Duodenal mucosa (tissue), 2 donors: ENCODE data around the gene STRIP2.
"Not testable (repeated sequence)": the region's sequence is repeated elsewhere in the genome, so short reads cannot be mapped to it uniquely, and the experiment has no call there.

Experiments
- H3K27ac ChIP-seq: one replicate; pipeline ENCODE4 v1.7.0; 2013; ENCODE audit warnings: low read depth, low read length
- H3K27me3 ChIP-seq, 2 donors: one replicate each; pipeline ENCODE4 v1.7.0; 2013; ENCODE audit warnings: low read length in 2 of 2, control low read depth in 1 of 2; ENCODE audit not compliant: insufficient read depth in 2 of 2, control insufficient read depth in 1 of 2
- H3K36me3 ChIP-seq, 2 donors: one replicate each; pipeline ENCODE4 v1.7.0; 2013; ENCODE audit warnings: low read length in 2 of 2, control low read depth in 1 of 2; ENCODE audit not compliant: insufficient read depth in 2 of 2, control insufficient read depth in 1 of 2
- H3K4me1 ChIP-seq, 2 donors: one replicate each; pipeline ENCODE4 v1.7.0; 2013; ENCODE audit warnings: low read length in 2 of 2, control low read depth in 1 of 2; ENCODE audit not compliant: insufficient read depth in 2 of 2, control insufficient read depth in 1 of 2
- H3K4me3 ChIP-seq, 2 donors: one replicate each; pipeline ENCODE4 v1.7.0; 2013; ENCODE audit warnings: low read length in 2 of 2, low read depth in 1 of 2
- H3K9ac ChIP-seq, 2 donors: one replicate each; pipeline ENCODE4 v1.7.0; 2013; ENCODE audit warnings: low read length in 2 of 2, low read depth in 1 of 2
- H3K9me3 ChIP-seq, 2 donors: one replicate each; pipeline ENCODE4 v1.7.0; 2013; ENCODE audit warnings: low read length in 2 of 2, control low read depth in 1 of 2; ENCODE audit not compliant: control insufficient read depth in 1 of 2

STRIP2 gene

DNA sequence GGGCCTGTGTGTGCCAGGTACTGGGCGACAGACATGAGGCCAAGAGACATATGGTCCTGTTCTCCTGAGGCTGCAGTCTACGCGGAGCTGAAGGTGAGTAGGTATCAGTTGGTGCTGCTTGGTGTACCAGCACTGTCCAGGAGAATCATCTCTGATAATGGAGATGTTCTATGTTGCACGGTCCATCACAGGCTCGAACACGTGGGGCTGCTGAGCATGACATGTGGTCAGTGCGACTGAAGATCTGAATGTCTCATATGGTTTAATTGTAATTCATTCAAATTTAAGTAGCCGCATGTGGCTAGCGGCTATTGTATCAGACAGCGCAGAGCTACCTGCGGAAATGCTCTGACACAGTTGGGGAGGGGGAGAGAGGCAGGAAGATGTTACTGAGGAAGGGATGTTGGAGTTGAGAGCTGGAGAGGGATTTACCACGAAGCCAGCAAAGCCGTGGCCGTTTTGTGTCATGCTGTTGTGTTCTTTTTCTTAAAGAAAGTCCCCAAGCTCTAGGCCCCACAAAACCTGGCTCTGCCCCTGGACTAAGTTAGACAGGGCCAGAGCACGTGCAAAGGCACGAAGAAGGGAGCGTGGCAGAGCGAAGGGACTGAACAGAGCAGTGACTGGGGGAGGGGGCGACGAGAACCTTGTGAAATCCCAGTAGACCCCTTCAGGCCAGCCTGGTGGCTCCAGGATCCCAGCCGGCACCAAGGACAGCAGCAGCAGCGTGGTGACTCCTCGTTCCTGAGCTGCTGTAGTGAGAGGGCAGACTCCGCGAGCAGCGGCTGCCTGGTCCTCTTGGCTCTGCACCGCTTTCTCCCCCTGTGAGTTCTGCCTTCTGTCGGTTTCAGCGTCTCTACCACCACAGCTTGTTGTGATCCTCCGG lies 88.1 kb downstream of the STRIP2 start:
- no peak overlapping the region for H3K4me3 ChIP-seq

DNA sequence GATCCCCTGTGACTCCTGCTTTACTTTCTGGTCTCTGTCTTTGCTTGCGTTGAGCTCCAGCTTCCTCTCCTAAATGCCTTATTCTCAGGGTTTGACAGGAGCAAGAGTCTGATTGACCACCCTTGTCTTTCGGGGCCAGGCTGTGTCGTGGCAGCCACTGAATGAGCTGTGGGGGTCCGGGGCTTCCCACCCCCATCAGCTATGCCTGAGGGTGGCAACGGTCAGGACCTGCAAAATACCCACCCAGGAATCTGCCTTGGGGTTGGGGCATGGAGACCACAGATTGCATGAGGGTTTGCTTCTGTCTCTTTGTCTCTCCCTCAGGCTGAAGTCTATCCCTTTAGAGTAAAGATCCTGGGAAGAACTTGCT lies 88.7 kb downstream of the STRIP2 start:
- Histone ChIP-seq H3K9me3 (no peaks in the 10 kb centered on the region), H3K9ac (no peak overlapping the region), H3K27me3 (peaks cover 0 to 4% of the 10 kb centered on the region in 2 donors), H3K4me1 (no peaks in the 10 kb centered on the region), H3K4me3 (no peak overlapping the region), H3K36me3 (no peaks in the 10 kb centered on the region), H3K27ac (no peak overlapping the region)

More for the DNA sequence above, 88.1 kb downstream of the STRIP2 start:
- Histone ChIP-seq H3K27me3 (peaks cover 0 to 4% of the 10 kb centered on the region in 2 donors), H3K9me3 (no peaks in the 10 kb centered on the region), H3K4me1 (no peaks in the 10 kb centered on the region), H3K27ac (no peak overlapping the region), H3K36me3 (no peaks in the 10 kb centered on the region), H3K9ac (no peak overlapping the region)

DNA sequence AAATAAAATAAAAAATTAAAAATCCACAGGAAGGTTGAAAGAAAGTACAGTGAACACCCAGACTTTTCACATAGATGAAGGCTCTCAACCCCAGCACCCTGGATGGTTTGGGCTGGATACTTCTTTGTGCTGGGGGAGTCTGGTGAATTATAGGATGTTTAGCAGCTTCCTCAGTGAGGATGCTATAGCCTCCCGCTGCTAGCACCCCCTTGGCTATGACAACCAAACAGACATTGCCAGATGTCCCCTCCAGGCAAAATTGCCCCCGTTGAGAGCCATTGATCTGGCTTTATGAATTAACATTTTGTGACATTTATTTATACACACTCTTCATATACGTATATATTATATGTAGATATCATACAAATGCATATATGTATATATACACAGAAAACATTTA lies 89.7 kb downstream of the STRIP2 start:
- no peaks in the 10 kb centered on the region for H3K36me3 ChIP-seq
- no peaks in the 10 kb centered on the region for H3K9me3 ChIP-seq
- peaks cover 0 to 4% of the 10 kb centered on the region in 2 donors for H3K27me3 ChIP-seq
- H3K27ac ChIP-seq, result no peak overlapping the region
- H3K4me1 ChIP-seq, result no peaks in the 10 kb centered on the region
- no peak overlapping the region for H3K4me3 ChIP-seq
- H3K9ac ChIP-seq, result no peak overlapping the region

DNA sequence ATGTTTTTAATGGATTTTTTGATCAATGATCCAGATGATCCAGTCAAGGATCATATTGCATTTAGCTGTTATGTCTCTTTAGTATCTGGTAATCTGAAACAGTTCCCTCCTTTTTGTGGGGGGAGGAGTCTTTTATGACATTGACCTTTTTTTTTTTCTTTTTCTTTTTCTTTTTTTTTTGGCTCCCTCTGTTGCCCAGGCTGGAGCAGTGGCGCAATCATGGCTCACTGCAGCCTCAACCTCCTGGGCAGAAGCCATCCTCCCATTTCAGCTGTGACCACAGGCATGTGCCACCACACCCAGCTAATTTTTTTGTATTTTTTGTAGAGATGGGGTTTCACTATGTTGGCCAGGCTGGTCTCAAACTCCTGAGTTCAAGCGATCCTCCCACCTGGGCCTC lies 90.2 kb downstream of the STRIP2 start:
- H3K4me3 ChIP-seq, H3K9ac ChIP-seq, H3K4me1 ChIP-seq, H3K27ac ChIP-seq, H3K27me3 ChIP-seq, H3K9me3 ChIP-seq, H3K36me3 ChIP-seq: not testable (repeated sequence)

DNA sequence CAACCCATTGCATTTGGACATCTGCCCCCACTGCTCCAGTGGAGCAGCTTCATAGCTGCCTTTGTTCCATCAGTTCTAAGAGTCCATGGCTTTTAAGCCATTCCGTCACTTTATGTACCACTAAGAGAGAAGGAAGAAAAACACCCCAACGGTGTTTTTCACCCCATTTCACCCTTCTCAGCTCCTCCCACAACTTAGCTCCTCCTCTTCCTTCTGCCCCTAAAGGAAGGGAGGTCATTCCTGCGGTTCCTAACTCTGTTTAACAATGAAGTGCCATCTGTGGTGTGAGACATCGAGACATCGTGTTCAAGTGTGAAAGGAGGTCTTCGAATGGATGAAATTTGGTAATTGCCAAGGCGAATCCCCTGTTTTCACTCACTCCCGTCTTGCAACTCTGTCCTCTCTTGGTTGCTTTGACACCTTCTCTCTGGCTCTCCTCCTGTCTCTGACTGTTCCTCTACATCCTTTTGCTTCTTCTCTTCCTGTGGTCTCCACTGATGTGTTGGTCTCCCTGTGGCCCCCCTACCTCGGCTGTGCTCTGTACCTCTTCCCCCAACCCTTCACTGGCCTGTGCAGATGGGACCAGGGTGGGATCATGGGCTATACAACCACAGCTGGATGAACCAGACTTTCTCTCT lies 91.1 kb downstream of the STRIP2 start:
- H3K27me3 ChIP-seq, result peaks cover 0 to 4% of the 10 kb centered on the region in 2 donors
- H3K36me3 ChIP-seq, result no peaks in the 10 kb centered on the region
- no peak overlapping the region for H3K9ac ChIP-seq
- no peaks in the 10 kb centered on the region for H3K4me1 ChIP-seq
- no peaks in the 10 kb centered on the region for H3K9me3 ChIP-seq
- H3K27ac ChIP-seq, result no peak overlapping the region
- no peak overlapping the region for H3K4me3 ChIP-seq

DNA sequence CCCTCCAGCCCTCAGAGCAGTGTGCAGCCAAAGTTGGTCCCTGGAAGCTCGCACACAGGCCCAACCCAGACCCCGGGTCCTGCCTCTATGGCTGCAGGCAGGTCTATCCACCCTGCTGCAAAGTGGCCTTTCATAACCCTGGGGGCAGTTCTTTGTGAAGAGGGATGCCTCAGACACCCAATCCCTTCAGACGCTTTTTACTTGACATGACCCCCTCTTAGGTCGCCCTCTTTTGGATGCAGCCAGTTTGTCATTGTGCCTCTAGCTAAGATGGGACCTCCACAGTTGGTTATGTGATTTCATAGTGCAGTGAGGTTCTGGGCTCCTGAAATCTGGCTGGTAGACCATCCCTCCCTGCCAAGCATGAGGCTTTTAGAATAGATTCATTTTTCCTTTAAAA lies 95.4 kb downstream of the STRIP2 start:
- H3K4me1 ChIP-seq, result no peaks in the 10 kb centered on the region

DNA sequence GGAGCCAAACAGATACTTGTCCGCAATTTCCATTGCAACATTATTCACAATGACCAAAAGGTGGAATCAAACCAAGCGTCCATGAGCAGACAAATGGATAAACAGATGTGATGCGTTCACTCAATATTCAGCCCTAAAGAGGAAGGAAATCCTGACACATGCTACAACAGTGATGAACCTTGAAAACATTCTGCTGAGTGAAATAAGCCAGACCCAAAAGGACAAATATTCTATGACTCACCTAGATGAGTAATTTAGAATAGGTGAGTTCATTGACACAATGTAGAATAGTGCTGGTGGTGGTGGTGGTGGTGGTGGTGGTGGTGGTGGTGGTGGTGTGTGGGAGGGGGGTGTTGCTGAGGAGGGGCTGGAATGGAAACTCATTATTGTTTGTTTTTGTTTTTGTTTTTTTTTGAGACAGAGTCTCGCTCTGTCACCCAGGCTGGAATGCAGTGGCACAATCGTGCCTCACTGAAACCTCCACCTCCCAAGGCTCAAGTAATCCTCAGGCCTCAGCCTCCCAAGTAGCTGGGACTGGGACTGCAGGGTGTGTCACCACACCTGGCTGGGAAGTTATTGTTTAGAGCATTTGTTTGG lies 96.7 kb downstream of the STRIP2 start:
- no peak overlapping the region for H3K4me3 ChIP-seq
- H3K9me3 ChIP-seq, result no peaks in the 10 kb centered on the region
- H3K9ac ChIP-seq, result no peak overlapping the region
- H3K27ac ChIP-seq, result no peak overlapping the region
- no peaks in the 10 kb centered on the region for H3K4me1 ChIP-seq
- no peaks in the 10 kb centered on the region for H3K36me3 ChIP-seq
- H3K27me3 ChIP-seq, result no peaks in the 10 kb centered on the region

More for the DNA sequence above, 95.4 kb downstream of the STRIP2 start:
- no peak overlapping the region for H3K27ac ChIP-seq
- no peaks in the 10 kb centered on the region for H3K36me3 ChIP-seq
- H3K9ac ChIP-seq, result no peak overlapping the region
- H3K9me3 ChIP-seq, result no peaks in the 10 kb centered on the region
- no peaks in the 10 kb centered on the region for H3K27me3 ChIP-seq
- no peak overlapping the region for H3K4me3 ChIP-seq

DNA sequence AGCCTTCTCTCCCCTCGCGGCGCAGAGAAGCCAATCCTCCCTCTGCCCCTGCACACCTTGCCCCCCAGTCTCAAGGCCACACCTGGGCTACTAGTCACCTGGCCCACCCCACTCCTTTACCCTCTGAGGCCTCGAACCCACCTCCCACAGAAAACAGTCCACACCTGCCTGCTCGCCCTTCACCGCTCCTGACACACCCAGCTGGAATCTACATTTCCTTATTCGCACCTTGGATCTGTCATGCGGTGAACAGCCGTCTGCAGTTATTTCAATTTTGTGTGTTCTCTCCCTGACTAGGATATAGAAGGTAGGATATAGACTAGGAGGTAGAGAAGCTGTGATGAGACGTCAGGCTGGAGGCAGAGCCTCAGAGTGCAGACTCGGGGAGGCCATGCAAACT lies 97.5 kb downstream of the STRIP2 start:
- no peak overlapping the region for H3K9ac ChIP-seq
- no peaks in the 10 kb centered on the region for H3K27me3 ChIP-seq
- no peaks in the 10 kb centered on the region for H3K36me3 ChIP-seq
- H3K9me3 ChIP-seq, result no peaks in the 10 kb centered on the region
- H3K4me1 ChIP-seq, result no peaks in the 10 kb centered on the region
- H3K4me3 ChIP-seq, result no peak overlapping the region
- no peak overlapping the region for H3K27ac ChIP-seq

DNA sequence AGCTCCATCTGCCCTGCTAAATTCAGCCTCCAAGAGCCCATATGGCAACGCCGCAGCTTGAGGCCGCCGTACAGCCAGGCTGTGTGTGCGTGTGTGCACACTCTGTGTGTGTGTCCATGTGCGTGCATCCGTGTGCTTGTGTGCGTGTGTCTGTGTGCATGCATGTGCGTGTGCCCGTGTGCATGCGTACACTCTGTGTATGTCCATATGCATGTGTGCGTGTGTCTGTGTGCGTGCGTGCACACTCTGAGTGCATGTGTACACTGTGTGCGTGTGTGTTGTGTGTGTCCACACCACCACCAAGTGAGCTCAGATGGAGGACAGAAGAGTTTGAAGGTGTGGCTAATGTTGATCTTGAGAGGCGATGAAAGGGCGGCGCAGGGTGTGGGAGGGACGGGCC lies 98.1 kb downstream of the STRIP2 start:
- H3K27ac ChIP-seq, result no peak overlapping the region
- no peaks in the 10 kb centered on the region for H3K4me1 ChIP-seq
- H3K27me3 ChIP-seq, result no peaks in the 10 kb centered on the region
- H3K4me3 ChIP-seq, result no peak overlapping the region
- no peaks in the 10 kb centered on the region for H3K9me3 ChIP-seq
- no peak overlapping the region for H3K9ac ChIP-seq
- no peaks in the 10 kb centered on the region for H3K36me3 ChIP-seq

DNA sequence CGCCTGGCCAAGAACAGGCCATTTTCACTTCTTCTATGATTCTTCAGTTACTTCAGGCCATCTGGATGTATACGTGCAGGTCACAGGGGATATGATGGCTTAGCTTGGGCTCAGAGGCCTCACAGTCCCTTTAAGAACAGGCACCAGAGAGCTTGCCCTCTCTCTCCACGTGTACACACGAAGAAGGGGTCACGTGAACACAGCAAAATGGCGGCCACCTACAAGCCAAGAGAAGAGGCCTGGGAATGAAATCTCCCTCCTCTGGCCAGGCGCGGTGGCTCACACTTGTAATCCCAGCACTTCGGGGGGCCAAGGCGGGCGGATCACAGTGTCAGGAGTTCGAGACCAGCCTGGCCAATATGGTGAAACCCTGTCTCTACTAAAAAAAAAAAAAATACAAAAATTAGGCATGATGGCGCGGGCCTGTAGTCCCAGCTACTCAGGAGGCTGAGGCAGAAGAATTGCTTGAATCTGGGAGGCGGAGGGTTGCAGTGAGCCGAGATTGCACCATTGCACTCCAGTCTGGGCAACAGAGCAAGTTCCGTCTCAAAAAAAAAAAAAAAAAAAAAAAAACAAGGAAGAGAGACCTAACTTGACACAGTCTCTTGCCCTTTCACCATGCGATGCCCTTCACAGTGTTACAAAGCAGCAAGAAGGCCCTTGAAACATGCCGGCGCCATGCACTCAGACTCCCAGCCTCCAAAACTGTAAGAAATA lies 100.5 kb downstream of the STRIP2 start:
- H3K36me3 ChIP-seq, H3K9ac ChIP-seq, H3K27me3 ChIP-seq, H3K4me3 ChIP-seq, H3K27ac ChIP-seq, H3K4me1 ChIP-seq, H3K9me3 ChIP-seq: not testable (repeated sequence)
